ENCODE measurements around the gene PCDH15.

PCDH15 gene

GRCh38 chr10:54800741-54801421 lies at the start of gene PCDH15:
Gene PCDH15 (minus strand): TSS chr10:54801231. CDS start chr10:54664262, 136,969 bp downstream.
- DNase-seq (ENCODE audit: low read depth in 3 of 3): no peak

DNA sequence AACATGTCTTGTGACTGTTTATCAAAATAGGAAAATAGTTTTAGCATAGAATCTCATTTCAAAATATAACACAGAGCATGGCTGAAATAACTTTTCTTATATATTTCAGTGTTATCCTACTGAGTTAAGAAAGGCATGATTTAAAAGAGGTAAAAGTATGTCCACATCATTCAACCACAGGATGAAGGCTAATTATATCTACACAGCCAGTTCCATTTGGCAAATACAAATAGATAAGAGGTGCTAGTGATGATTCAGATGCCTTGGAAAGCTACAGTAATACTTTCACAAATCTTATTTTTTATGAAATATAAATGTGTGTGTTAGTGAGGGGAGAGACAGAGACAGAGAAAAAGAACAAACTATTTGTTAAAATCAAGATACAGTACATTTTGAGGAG lies 42.9 kb upstream of the PCDH15 start:
- DNase-seq (ENCODE audit: low read depth in 3 of 3): no peak

- DNase-seq (ENCODE audit: low read depth in 3 of 3): no peak
These were observed 42.1 kb upstream of the PCDH15 start for GRCh38 chr10:54843085-54843646.

DNA sequence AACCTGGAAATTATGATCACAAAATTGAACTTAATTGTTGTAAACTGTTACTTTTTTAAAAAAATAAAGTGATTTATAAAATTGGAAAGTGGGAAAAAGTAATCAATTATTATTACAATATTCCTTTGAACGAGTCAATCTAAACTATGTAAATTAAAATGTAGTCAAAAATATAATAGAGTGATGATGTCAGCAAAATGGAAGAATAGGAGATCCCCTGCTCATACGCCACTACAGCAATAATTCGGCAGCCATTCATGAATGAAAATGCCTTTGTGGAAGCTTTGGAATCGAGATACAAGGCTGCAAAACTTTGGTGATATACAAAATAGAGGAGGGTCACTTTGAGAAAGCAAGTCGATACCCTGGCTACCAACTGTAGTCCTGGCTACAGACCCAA lies 36.4 kb upstream of the PCDH15 start:
- no peak for DNase-seq (ENCODE audit: low read depth in 3 of 3)

DNA sequence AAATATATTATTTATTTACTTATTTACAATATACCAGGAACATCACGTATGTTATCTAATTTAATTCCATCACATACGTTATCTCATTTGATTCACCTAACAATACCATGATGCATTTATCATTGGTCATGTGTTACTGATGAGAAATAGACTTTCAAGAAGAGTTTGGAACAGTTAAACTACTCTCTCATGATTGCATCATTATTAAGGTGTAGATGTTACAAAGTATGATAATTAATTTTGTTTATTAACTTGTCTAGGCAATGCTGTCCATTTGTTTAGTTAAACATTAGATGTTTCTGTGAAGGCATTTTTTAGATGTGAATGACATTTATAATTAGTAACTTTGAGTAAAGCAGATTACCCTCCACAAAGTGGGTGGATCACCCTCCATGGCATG lies 32.0 kb upstream of the PCDH15 start:
- no peak for DNase-seq (ENCODE audit: low read depth in 3 of 3)

GRCh38 chr10:54826994-54827560 lies 26.0 kb upstream of the PCDH15 start:
- no peak for DNase-seq (ENCODE audit: low read depth in 3 of 3)

DNA sequence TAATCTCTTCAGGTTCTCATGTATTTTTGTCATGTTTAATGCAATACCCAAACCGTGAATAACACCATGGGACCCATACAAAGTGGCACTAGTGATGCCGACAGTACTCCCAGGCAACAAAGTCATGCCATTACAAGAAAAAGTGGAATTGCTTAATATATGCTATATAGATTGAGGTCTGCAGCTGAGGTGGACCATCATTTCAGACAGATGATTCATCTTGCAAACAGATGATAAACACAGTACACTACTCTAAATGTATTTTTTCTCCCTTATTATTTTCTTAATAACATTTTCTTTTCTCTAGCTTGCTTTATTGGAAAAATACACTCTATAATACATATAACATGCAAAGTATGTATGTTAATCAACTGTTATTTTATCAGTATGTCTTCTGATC lies 14.6 kb upstream of the PCDH15 start:
- no peak for DNase-seq (ENCODE audit: low read depth in 3 of 3)

GRCh38 chr10:54808186-54808935 lies 7.3 kb upstream of the PCDH15 start:
- DNase-seq (ENCODE audit: low read depth in 3 of 3): no peak

GRCh38 chr10:54799506-54799905 lies 1.5 kb downstream of the PCDH15 start:
- no peak for DNase-seq (ENCODE audit: low read depth in 3 of 3)

- DNase-seq (ENCODE audit: low read depth in 3 of 3): no peak
These were observed 3.3 kb downstream of the PCDH15 start for GRCh38 chr10:54797636-54798321.

GRCh38 chr10:54796881-54797280 lies 4.2 kb downstream of the PCDH15 start:
- DNase-seq (ENCODE audit: low read depth in 3 of 3): no peak

DNA sequence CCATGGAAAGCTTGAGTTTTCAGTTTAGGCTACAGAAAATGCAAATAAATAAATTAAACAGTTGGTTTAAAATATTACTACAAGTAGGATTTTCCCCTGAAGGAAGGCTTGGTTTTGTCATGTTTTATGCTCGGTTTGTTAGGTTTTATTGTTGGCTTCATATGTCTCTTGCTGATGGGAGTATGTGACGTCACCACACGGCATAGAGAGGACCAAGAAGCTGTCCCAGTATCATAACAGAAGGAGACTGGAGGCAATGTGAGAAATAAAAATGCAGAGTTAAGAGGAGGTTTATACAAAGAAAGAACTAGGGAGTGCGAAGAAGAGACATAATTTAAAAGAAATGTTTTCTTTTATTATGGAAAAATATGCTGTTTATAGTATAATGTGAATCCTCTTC lies 24.4 kb downstream of the PCDH15 start:
- DNase-seq (ENCODE audit: low read depth in 3 of 3): no peak

DNA sequence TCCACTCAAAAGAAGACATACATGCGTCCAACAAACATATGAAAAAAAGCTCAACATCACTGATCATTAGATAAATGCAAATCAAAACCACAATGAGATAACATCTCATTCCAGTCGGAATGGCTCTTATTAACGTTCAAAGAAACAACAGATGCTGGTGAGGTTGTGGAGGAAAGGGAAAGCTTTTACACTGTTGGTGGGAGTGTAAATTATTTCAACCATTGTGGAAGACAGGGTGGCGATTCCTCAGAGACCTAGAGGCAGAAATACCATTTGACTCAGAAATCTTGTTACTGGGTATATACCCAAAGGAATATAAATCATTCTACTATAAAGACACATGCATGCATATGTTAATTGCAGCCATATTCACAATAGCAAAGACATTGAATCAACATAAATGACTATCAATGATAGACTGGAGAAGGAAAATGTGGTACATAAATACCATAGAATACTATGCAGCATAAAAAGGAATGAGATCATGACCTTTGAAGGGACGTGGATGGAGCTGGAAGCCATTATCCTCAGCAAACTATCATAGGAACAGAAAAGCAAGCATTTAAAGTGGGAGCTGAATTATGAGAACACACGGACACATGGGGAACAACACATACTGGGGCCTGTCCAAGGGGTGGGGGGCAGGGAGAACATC lies 28.4 kb downstream of the PCDH15 start:
- no peak for DNase-seq (ENCODE audit: low read depth in 3 of 3)

DNA sequence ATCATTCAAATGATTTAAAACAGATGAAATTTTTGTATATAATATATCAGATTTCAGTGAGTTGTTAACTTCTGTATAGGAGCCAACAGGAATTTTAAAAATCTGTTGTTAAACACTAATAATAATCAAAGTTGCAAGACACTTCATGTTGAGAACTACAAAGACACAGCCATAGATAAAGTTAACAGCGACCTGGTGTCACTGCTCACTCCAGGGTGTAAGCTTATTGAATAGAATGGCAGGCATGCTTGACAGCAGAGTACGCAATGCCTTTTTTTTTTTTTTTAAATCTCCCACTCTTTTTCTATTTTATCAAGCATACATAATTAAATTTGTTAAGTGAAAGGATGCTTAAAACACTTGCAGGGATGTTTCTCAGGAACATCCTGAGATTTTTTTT lies 32.0 kb downstream of the PCDH15 start:
- no peak for DNase-seq (ENCODE audit: low read depth in 3 of 3)

DNA sequence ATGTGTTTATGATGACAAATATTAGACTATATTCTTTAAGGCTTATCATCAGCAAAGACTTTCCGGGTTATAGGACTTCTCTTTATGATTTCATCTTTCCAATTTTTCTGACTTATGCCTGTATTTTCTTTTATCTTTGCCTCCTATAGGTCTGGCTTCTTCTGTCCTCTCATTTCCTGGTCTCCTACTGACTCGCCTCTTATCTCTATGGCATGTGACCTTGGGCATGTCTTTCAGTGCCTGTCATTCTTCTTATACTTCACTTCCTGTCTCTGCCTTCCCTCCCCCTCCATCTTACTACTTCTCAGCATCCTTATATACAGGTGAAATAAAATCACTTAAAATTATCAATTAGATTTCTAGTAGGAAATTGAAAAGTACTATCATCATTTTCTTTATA lies 42.2 kb downstream of the PCDH15 start:
- DNase-seq (ENCODE audit: low read depth in 3 of 3): no peak

DNA sequence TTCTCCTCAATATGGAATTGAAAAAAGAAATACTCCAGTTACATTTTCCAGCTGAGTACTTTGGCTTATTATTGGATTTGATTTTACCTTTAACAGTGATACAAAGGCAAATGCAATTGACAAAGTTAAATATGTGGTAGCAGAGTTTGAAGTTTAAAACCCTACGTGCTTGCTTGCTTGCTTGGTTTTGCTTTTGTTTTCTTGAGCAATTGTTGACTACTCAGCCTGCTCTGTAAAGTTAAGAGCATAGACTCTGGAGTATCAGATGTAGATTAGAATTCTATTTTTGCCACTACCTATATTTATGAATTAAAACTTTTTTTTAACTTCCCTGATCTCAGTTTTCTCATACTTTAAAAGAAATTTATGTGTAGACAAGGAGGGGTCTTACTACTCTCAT lies 51.4 kb downstream of the PCDH15 start:
- DNase-seq (ENCODE audit: low read depth in 3 of 3): no peak

DNA sequence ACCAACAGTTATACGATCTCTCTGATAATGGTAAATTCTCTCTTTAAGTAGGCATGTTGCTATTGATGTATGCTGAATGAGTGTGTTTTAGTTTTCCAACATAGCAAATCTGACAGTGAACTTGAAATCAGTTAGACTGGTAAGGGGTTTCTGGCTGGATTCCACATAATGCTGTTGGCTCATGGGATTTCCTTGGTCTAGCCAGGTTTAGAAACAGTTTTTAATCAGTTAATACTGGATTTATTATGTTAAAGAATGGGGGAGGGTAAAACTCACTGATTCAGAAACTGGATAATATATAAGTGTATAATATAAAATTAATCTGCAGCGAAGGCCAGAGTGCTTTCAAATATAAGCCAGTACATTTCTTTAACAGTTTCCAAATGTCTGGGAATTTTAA lies 55.6 kb downstream of the PCDH15 start:
- no peak for DNase-seq (ENCODE audit: low read depth in 3 of 3)

GRCh38 chr10:54742416-54742815 lies 58.6 kb downstream of the PCDH15 start:
- DNase-seq (ENCODE audit: low read depth in 3 of 3): no peak

DNA sequence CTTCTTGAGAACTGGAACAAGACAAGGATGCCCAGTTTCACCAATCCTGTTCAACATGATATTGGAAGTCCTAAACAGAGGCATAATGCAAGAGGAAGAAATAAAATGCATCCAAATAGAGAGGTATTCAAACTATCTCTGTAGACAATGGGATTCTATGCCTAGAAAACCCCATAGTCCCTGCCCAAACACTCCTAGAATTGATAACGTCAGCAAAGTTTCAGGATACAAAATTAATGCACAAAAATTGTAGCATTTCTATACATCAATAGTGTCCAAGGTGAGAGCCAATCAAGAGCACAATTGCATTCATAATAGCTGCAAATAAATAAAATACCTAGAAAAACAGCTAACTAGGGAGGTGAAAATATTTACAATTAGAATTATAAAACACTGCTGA lies 72.5 kb downstream of the PCDH15 start:
- DNase-seq (ENCODE audit: low read depth in 3 of 3): no peak

- DNase-seq (ENCODE audit: low read depth in 3 of 3): no peak
These were observed 79.0 kb downstream of the PCDH15 start for GRCh38 chr10:54722075-54722474.

DNA sequence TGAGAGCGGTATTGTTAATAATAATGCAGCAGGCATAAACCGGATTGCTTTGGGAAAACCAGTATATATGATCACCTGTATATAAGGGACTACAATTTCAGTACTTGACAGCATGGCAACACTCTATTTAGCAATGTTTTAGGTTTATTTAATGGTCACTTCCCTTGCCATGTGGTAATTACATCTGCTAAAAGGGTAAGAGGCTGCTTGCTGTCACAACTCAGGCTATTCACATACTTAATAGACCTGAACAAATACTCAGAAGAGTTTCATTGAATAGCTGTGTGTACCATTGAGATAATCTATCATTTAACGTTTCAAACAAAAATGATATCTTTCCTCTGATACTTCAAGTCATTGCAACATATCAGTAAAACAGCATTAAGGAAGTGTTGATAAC lies 90.1 kb downstream of the PCDH15 start:
- no peak for DNase-seq (ENCODE audit: low read depth in 3 of 3)

DNA sequence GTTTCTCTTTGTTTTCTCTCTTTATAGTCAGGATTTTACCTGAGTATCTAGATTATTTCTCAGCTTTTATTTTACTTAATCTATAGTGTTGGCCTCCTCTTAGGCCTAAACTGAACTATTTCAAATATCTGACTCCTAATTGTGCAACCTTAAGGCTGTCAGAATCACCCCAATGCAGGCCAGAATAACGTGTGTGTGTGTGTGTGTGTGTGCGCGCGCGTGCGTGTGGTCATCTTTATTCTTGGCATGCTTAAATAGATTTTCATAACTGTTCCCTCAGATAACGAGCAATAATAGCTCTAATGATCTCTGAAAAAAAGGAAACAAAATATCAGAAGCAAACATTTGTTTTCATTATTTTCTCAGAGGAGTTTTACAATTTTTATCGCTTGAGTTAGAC lies 92.4 kb downstream of the PCDH15 start:
- DNase-seq (ENCODE audit: low read depth in 3 of 3): no peak
